Upper lobe of left lung (tissue), 4 donors: ENCODE results near the gene TMEM127.

Experiments
- CTCF ChIP-seq, 6 experiments: fragments of 450-650 bp in 4 of 6; fragments of 200-600 bp in 2 of 6; sonication (generic) in 2 of 6; IDR thresholded peaks; one replicate each; pipeline ENCODE4 v1.5.1; 2016 to 2019; ENCODE audit warnings: antibody characterized with exemption in 6 of 6
- POLR2A ChIP-seq, 4 donors: fragments of 450-650 bp; IDR thresholded peaks; one replicate each; pipeline ENCODE4 v1.5.1; 2016 to 2017; ENCODE audit warnings: antibody characterized with exemption in 4 of 4, mild to moderate bottlenecking in 2 of 4
- POLR2AphosphoS5 ChIP-seq, 2 donors: sonication (generic); formaldehyde crosslinking; IDR thresholded peaks; one replicate each; pipeline ENCODE4 v1.5.1; 2017; ENCODE audit warnings: antibody characterized with exemption in 2 of 2

DNA sequence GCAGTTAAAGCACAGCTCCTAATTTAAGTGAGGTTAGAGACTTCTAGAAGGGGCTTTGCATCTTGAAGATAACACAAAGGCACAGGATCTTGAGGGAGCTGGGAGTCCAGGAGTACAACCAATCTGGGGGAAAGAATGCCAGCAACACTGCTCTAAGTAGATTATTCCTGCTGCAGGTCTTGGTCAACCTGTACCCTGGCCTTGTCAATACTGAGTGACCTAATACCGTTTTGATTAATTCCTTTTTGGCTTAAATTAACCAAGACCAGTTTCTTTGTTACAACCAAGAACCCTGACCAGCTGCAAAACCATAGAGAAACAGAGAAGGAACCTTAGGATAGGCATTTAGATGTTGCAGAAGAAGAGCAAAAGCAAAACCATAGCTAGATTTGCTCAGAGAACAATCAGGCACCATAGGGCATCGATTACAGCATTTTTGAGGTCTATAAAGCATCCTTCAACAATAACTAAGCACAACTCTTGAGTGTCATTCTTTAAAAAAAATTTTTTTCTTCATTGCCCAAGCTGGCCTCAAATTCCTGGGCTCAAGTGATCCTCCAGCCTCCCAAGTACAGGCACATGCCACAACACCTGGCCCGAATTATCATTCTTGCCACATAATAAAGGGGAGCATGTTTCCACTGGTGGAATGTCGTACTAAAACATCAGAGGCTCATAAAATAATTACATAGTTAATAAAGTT, 63.5 kb downstream of the TMEM127 start:
- no peak for TF ChIP-seq POLR2A (IDR thresholded peaks at IDR 0.05)
- no peak for TF ChIP-seq CTCF (IDR thresholded peaks at IDR 0.05)
- peak in 1 of 2 donors; percentile 14 for TF ChIP-seq POLR2AphosphoS5 (IDR thresholded peaks at IDR 0.05)
